Activated T-helper 1 cell treated with anti-CD3 and anti-CD28 coated beads, Interleukin-12 subunit alpha, Interleukin-12 subunit beta, Interleukin-2, Interleukin-4 antibody, amounts not matched to agents 30 ng/mL and 10 ng/mL and 1 ng/mL, durations not matched to agents 14 hours and 24 hours and 36 hours (primary cell): ENCODE data around the gene SLC38A11. TPM values are rescaled to one million over a fixed set of nuclear protein-coding genes. Genes with fewer than 3 reads are reported as not detected.

Source experiments
- DNase-seq: peaks from one replicate; pipeline ENCODE4 v3.0.0; 2021; ENCODE audit warnings: low spot score
- H3K27ac Mint-ChIP-seq: one replicate; pipeline ENCODE4 v1.8.0; 2021; ENCODE audit warnings: mild to moderate bottlenecking, mixed read lengths
- H3K27me3 Mint-ChIP-seq: one replicate; pipeline ENCODE4 v1.8.0; 2022; ENCODE audit warnings: mild to moderate bottlenecking, moderate library complexity, mixed read lengths; ENCODE audit not compliant: insufficient read depth
- H3K36me3 Mint-ChIP-seq: one replicate; pipeline ENCODE4 v1.8.0; 2021; ENCODE audit warnings: low read depth, mixed read lengths
- H3K4me1 Mint-ChIP-seq: one replicate; pipeline ENCODE4 v1.8.0; 2021; ENCODE audit warnings: low read depth, mixed read lengths
- H3K4me3 Mint-ChIP-seq: one replicate; pipeline ENCODE4 v1.8.0; 2021; ENCODE audit warnings: mild to moderate bottlenecking, moderate library complexity, mixed read lengths
- H3K9me3 Mint-ChIP-seq: one replicate; pipeline ENCODE4 v1.8.0; 2021; ENCODE audit warnings: mixed read lengths
- intact Hi-C: fragments of 100-400 bp; cut with micrococcal nuclease; formaldehyde crosslinking; loops from one replicate; pipeline ENCODE4 v1.15.1; 2024
- total RNA-seq: library from RNA; stranded (reverse); gene quantifications from 2 replicates; pipeline ENCODE4 v1.2.3, GENCODE V29; 2022

Gene SLC38A11
- total RNA-seq, 1 donor from 2014 or later: not detected

- no peaks in the 10 kb centered on the region for H3K36me3 Mint-ChIP-seq
- peaks cover 27% of the 10 kb centered on the region for H3K27me3 Mint-ChIP-seq
- H3K4me3 Mint-ChIP-seq: no peak overlapping the region
- intact Hi-C loops: no loop called here
- H3K9me3 Mint-ChIP-seq: no peaks in the 10 kb centered on the region
- DNase-seq: no peak
- H3K27ac Mint-ChIP-seq: no peak overlapping the region
- H3K4me1 Mint-ChIP-seq: no peaks in the 10 kb centered on the region
Measured at GRCh38 chr2:164850235-164850634, 105.1 kb downstream of the SLC38A11 start.

- Mint-ChIP-seq H3K4me1 (no peaks in the 10 kb centered on the region), H3K36me3 (no peaks in the 10 kb centered on the region), H3K9me3 (no peaks in the 10 kb centered on the region), H3K27ac (no peak overlapping the region), H3K4me3 (no peak overlapping the region), H3K27me3 (peaks cover 33% of the 10 kb centered on the region)
- intact Hi-C loops: no loop called here
- no peak for DNase-seq
Measured at GRCh38 chr2:164849506-164849905, 105.8 kb downstream of the SLC38A11 start.

GRCh38 chr2:164847981-164848741 is 107.2 kb downstream of the SLC38A11 start:
- no peaks in the 10 kb centered on the region for H3K4me1 Mint-ChIP-seq
- intact Hi-C loops: no loop called here
- H3K9me3 Mint-ChIP-seq: no peaks in the 10 kb centered on the region
- H3K4me3 Mint-ChIP-seq: no peak overlapping the region
- H3K27ac Mint-ChIP-seq: no peak overlapping the region
- peaks cover 40% of the 10 kb centered on the region for H3K27me3 Mint-ChIP-seq
- H3K36me3 Mint-ChIP-seq: no peaks in the 10 kb centered on the region
- DNase-seq: no peak

- intact Hi-C loops: no loop called here
- H3K36me3 Mint-ChIP-seq: no peaks in the 10 kb centered on the region
- peaks cover 43% of the 10 kb centered on the region for H3K27me3 Mint-ChIP-seq
- no peak for DNase-seq
- no peaks in the 10 kb centered on the region for H3K4me1 Mint-ChIP-seq
- H3K9me3 Mint-ChIP-seq: no peaks in the 10 kb centered on the region
- no peak overlapping the region for H3K27ac Mint-ChIP-seq
- no peak overlapping the region for H3K4me3 Mint-ChIP-seq
Measured at GRCh38 chr2:164847291-164847690, 108.0 kb downstream of the SLC38A11 start.

GRCh38 chr2:164846276-164846675 is 109.0 kb downstream of the SLC38A11 start:
- Mint-ChIP-seq H3K4me1 (no peaks in the 10 kb centered on the region), H3K27ac (no peak overlapping the region), H3K27me3 (peaks cover 43% of the 10 kb centered on the region), H3K9me3 (no peaks in the 10 kb centered on the region), H3K36me3 (no peaks in the 10 kb centered on the region), H3K4me3 (no peak overlapping the region)
- no peak for DNase-seq
- intact Hi-C loops: no loop called here

Other genes with a start within 250 kb of the SLC38A11 start
- gene COBLL1, start 113.7 kb downstream of the SLC38A11 start, total RNA-seq: not detected in 2 replicates
- not detected in 2 replicates for gene SCN3A, start 248.5 kb upstream of the SLC38A11 start, total RNA-seq